Osteoblast (primary cell): Measurements from ENCODE around the gene SEMA3A. TPM values are rescaled to one million over a fixed set of nuclear protein-coding genes. Genes with fewer than 3 reads are reported as not detected.
"Not testable (repeated sequence)": the region's sequence is repeated elsewhere in the genome, so short reads cannot be mapped to it uniquely, and the experiment has no call there.

Source experiments
- DNase-seq: peaks from one replicate; pipeline ENCODE4 v3.0.0; 2011; ENCODE audit warnings: low spot score, mixed read lengths; ENCODE audit not compliant: insufficient read length; ENCODE audit errors: missing footprints
- H2AFZ ChIP-seq: 2 replicates; pipeline ENCODE4 v1.6.0; 2011; ENCODE audit warnings: mild to moderate bottlenecking, low read length
- H3K27ac ChIP-seq: 2 replicates; pipeline ENCODE4 v1.5.1; 2011; ENCODE audit warnings: mild to moderate bottlenecking, low read depth, low read length, moderate library complexity
- H3K27me3 ChIP-seq: 2 replicates; pipeline ENCODE4 v1.6.0; 2012; ENCODE audit warnings: mild to moderate bottlenecking, control low read depth, inconsistent platforms, low read length, moderate library complexity; ENCODE audit not compliant: insufficient read depth
- H3K36me3 ChIP-seq: 2 replicates; pipeline ENCODE4 v1.5.1; 2011; ENCODE audit warnings: mild to moderate bottlenecking, low read length, control low read depth, moderate library complexity; ENCODE audit not compliant: insufficient read depth
- H3K4me1 ChIP-seq: 2 replicates; pipeline ENCODE4 v1.5.1; 2011; ENCODE audit warnings: mild to moderate bottlenecking, low read length, control low read depth, moderate library complexity; ENCODE audit not compliant: insufficient read depth
- H3K4me2 ChIP-seq: 2 replicates; pipeline ENCODE4 v1.6.0; 2011; ENCODE audit warnings: mild to moderate bottlenecking, low read length; ENCODE audit not compliant: insufficient read depth
- H3K4me3 ChIP-seq: fragments of 200-600 bp; sonication (generic); 3 replicates; pipeline ENCODE4 v1.5.1; 2012; ENCODE audit warnings: mild to moderate bottlenecking, low read length, inconsistent platforms; ENCODE audit not compliant: insufficient read depth
- H3K79me2 ChIP-seq: 2 replicates; pipeline ENCODE4 v1.6.0; 2012; ENCODE audit warnings: mild to moderate bottlenecking, low read length, control low read depth, inconsistent platforms; ENCODE audit not compliant: insufficient read depth
- H3K9me3 ChIP-seq: 2 replicates; pipeline ENCODE4 v1.5.1; 2011; ENCODE audit warnings: low read depth, low read length, control low read depth
- H4K20me1 ChIP-seq: 2 replicates; pipeline ENCODE4 v1.6.0; 2012; ENCODE audit warnings: mild to moderate bottlenecking, low read length, control low read depth; ENCODE audit not compliant: insufficient read depth
- CTCF ChIP-seq: IDR thresholded peaks from 2 replicates; pipeline ENCODE4 v1.5.1; 2011; ENCODE audit warnings: mild to moderate bottlenecking, low read depth, low read length, moderate library complexity; ENCODE audit errors: extremely low read depth
- total RNA-seq: library from RNA; depleted of rRNA; stranded (reverse); fragments of >200 nt; gene quantifications from 2 replicates; pipeline ENCODE4 v1.2.3, GENCODE V29; 2012

Gene SEMA3A
- total RNA-seq, result 2.5 and 35.1 TPM in 2 replicates

GRCh38 chr7:84194484-84195271, at the start of gene SEMA3A:
Gene SEMA3A (minus strand): TSS chr7:84194789. CDS start chr7:84194586, 203 bp downstream.
- no peak for TF ChIP-seq CTCF
- DNase-seq, result peak; percentile 21
- Histone ChIP-seq H3K4me1 (peaks cover 7% of the 10 kb centered on the region), H3K4me2 (peak within 1 kb of the TSS; percentile 90), H2AFZ (peak within 1 kb of the TSS; percentile 91), H4K20me1 (no peaks in the 10 kb centered on the region), H3K27ac (peak within 1 kb of the TSS; percentile 36), H3K36me3 (no peaks in the 10 kb centered on the region), H3K79me2 (peaks cover 3% of the 10 kb centered on the region), H3K4me3 (peak within 1 kb of the TSS; percentile 75), H3K27me3 (no peaks in the 10 kb centered on the region), H3K9me3 (no peaks in the 10 kb centered on the region)

GRCh38 chr7:84243037-84243436, 48.4 kb upstream of the SEMA3A start:
- not testable (repeated sequence) for H3K4me1 ChIP-seq, H4K20me1 ChIP-seq, H3K36me3 ChIP-seq, H3K4me2 ChIP-seq, H2AFZ ChIP-seq, H3K4me3 ChIP-seq, H3K79me2 ChIP-seq, H3K9me3 ChIP-seq, H3K27ac ChIP-seq, DNase-seq, H3K27me3 ChIP-seq

- no peak for DNase-seq
- no peak overlapping the region for H3K27ac ChIP-seq
- no peaks in the 10 kb centered on the region for H3K36me3 ChIP-seq
- peaks cover 16% of the 10 kb centered on the region for H3K4me1 ChIP-seq
- no peaks in the 10 kb centered on the region for H3K27me3 ChIP-seq
- no peaks in the 10 kb centered on the region for H3K79me2 ChIP-seq
- no peaks in the 10 kb centered on the region for H4K20me1 ChIP-seq
- TF ChIP-seq CTCF, result no peak
- no peak overlapping the region for H3K4me2 ChIP-seq
- no peaks in the 10 kb centered on the region for H3K9me3 ChIP-seq
- H2AFZ ChIP-seq, result no peak overlapping the region
- no peak overlapping the region for H3K4me3 ChIP-seq
Observed at GRCh38 chr7:84238596-84238995, 44.0 kb upstream of the SEMA3A start.

GRCh38 chr7:84237533-84238173, 43.1 kb upstream of the SEMA3A start:
- H3K27me3 ChIP-seq, result no peaks in the 10 kb centered on the region
- no peak overlapping the region for H2AFZ ChIP-seq
- no peaks in the 10 kb centered on the region for H3K36me3 ChIP-seq
- H3K79me2 ChIP-seq, result no peaks in the 10 kb centered on the region
- H4K20me1 ChIP-seq, result no peaks in the 10 kb centered on the region
- H3K9me3 ChIP-seq, result no peaks in the 10 kb centered on the region
- no peak for TF ChIP-seq CTCF
- peak overlapping the region; percentile 62 for H3K27ac ChIP-seq
- no peak overlapping the region for H3K4me2 ChIP-seq
- peaks cover 16% of the 10 kb centered on the region for H3K4me1 ChIP-seq
- no peak overlapping the region for H3K4me3 ChIP-seq
- DNase-seq, result peak; percentile 80
